GM19025 (cell line): ENCODE data around the gene RUVBL1.
A peak's percentile ranks its signal among the peaks of the same experiment; 100 is the strongest.

Experiments used
- ATAC-seq: cut with Tn5 transposase; IDR thresholded peaks from one replicate; pipeline ENCODE4 v1.9.1; 2021; ENCODE audit warnings: mild to moderate bottlenecking, low read depth, moderate library complexity; ENCODE audit not compliant: unreplicated experiment

RUVBL1 gene

DNA sequence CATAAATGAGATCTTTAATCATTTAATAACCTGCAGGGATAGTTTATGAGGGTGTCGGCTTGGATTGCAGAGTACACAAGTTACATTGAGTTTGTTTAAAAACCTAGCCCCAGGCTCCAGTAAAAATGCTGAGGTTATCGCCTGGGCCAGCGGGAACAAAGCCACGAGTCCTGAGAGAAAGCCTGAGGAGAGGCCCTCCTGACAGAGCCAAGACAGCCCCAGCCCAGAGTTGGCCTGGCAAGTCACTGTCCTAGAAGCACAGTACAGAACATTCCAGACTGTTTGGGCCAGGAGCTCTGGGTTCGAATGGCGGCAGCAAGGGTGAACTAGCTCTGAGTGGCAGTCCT is 39.0 kb downstream of the RUVBL1 start:
- no peak for ATAC-seq

GRCh38 chr3:128083980-128084674 is 39.5 kb downstream of the RUVBL1 start:
- ATAC-seq, result no peak

GRCh38 chr3:128083396-128083795 is 40.2 kb downstream of the RUVBL1 start:
- no peak for ATAC-seq

DNA sequence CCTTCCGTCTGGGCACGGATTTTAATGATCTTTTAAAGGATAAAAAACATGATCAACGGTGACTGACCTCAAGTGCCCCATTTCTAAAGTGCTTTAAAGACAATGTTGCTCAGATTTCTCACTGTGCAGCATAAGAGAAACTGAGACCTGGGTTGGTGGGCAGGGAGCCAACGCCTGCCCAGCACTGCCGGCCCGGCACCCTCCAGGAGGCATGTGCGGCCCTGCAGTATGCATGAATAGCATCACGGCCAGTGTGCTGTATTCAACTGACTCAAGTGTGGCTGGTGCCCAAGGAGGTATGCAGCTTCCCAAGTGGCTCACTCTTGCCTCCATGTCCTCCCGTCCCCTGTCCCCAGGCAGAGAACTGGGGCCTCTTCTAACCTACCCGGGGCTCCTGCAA is 41.1 kb downstream of the RUVBL1 start:
- no peak for ATAC-seq

DNA sequence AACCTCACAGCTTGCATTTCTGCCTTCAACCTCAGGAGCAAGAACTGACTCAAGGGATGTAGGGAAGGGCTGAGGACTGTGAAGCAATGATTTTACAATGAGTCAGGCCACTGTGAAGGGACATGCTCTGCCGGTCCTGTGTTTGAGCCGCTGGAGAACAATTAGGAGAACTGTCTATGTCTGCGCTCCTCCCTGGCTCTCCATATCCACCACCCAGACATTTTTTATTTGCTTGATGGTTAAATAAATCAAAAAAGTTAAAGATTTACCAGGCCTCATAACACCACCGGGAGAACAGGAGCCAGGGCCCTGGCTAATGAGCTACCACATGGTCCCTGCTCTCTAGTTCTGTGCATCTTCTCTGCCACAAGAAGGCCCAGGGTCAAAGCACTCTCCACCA is 41.8 kb downstream of the RUVBL1 start:
- ATAC-seq, result no peak

- ATAC-seq, result no peak
Measured at GRCh38 chr3:128081226-128081625, 42.4 kb downstream of the RUVBL1 start.

GRCh38 chr3:128080323-128081080 is 43.1 kb downstream of the RUVBL1 start:
- no peak for ATAC-seq

GRCh38 chr3:128079823-128080222 is 43.8 kb downstream of the RUVBL1 start:
- ATAC-seq, result no peak

DNA sequence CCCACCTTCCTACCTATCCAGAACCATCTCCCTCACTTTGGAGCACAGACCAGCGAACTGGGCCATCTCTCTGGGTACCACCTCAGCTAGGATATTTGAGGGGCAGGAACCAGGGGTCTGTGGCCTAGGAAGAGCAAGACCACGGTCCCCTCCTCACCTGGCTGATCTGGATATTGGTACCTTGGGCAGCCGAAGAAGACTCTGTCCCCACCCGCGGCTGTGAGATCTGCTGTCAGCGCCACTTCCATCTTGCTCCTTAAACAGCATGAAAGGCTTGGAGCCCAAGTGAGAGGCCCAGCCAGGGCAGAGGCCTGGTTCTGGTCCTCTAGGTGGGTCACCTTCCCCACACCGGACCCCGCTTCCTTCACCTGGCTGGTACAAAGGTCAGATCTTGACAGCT is 44.7 kb downstream of the RUVBL1 start:
- ATAC-seq, result no peak

DNA sequence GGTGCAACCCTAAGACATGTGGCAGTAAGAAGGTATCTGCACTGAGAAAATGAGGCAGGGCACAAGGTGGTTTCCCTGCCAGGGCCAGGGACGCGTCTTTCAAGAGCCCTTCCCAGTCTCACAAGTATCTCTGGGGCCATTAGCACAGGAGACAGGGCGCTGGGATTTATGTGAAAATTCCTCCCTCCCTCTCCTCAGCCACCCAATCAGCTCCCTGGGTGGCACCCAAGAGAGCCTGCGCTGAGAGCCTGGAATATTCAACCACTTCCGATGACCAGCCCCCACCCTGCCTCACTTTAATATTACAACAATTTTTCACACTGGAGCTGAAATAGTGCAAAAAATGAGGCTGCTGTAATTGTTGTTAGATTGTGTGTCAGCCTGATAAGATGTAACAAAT is 45.3 kb downstream of the RUVBL1 start:
- ATAC-seq, result no peak

DNA sequence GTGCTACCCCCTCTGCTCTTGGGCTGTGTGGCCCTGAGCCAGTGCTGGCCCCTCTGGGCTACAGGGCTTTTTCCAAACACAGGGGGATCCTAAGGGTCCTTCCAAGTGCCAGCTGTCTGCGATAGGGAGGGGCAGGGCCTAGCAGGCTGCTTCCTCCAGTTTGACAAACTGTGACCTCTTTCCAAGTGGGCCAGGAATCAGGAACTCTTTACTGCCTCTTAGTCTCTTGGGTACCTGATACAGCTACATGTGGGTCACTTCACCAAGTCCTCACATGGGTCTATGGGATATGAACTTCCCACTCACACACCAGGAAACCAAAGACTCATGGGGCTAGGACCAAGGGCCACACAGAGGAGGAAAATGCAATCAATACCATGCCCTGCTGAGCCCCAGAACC is 45.9 kb downstream of the RUVBL1 start:
- ATAC-seq, result no peak

DNA sequence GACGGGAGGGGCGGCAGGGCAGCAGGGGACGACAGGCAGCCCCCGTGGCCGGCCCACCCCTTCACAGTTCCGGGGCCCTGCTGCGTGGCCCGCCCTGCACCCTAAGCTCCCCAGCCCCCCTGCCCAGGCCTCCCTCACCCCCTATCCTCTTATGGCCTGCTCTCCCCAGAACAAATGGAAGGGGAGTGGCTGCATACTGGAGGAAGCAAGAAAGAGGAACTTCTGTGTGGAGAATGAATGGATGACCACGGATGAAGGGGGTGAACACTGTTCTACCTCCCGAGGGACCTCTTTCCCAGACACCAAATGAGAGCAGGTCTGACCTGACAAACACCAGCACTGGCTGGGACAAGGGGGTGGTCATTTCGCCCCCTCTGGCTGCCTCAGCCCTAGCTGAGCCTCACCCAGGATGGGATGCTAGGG is 46.4 kb downstream of the RUVBL1 start:
- ATAC-seq, result no peak

DNA sequence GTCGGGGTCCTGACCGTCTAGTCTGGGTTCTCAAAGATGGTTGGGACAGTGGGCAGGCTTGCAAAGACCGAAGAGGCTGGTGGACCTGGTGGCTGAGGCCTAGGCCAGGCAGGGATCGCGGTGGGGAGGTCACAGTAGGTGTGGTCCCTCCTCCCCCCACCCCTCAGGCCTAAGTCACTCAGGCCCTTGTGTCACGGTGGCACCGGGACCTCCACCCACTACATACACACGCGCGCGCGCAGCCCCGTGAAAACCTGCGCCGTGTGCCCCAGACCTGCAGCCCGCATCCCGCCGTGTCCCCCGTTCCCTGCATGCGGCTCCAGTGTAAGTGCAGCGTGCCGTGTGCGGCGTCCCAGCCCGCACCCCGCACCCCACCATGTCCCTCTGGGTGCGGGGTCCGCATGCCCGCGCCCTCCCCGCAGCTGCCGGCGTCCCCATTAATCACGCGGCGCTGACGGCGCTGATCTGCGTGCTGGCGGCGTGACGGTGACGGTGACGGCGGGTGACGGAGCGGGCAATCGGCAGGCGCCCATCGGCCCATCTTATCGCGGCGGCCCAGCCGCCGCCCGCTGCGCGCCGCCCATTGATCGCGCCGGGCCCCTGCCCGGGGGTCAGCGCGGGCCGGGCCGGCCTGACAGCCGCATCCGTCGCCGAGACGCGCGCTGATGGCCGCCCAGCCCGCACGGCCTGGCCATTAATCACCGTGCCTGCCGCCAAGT is 47.0 kb downstream of the RUVBL1 start:
- no peak for ATAC-seq

DNA sequence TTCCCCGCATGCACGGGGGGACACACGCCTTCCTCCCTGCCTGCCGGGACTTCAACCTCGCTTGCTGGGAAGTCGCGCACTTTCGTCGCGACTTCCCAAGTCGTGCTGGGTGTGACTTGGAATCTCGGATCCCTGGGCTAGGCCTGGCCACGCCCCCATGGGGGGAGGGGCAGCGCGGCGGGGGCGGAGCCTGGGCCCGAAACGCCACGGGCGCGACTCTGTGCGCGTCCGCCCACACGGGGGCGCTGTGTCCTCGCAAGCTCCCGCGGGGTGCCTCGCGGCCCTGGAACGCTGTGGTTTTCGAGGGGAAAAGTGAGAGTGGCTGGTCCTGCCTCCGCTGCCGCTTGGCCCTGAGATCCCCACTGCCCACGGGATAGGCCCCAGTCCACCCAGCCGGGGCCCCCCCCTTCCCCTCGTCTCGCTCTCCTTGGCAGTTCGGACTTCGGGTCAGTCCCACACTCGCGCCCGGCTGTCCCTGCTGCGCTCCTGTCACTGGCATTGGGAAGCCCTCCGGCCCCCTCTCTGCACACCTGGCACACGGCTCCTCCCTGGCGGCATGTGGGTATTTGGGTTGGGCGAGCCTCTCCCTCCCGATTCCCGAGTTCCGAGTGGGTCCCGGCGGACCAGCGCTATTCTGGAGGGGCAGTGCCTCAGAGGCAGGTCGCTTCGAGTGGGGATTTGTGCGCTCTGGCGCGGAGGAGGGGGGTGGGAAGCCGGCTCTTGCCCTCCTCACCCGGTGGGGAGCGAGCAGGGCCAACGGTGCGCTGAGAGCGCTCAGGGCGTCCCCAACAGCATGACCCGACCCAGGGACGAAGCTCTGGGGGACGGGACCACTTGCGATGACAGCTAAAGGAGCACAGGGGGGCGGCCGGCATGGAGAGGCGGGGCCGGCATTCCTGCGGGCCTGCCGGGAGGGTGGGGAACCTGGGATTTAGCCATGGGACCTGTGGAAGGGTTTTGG is 47.8 kb downstream of the RUVBL1 start:
- peak; percentile 56 for ATAC-seq

DNA sequence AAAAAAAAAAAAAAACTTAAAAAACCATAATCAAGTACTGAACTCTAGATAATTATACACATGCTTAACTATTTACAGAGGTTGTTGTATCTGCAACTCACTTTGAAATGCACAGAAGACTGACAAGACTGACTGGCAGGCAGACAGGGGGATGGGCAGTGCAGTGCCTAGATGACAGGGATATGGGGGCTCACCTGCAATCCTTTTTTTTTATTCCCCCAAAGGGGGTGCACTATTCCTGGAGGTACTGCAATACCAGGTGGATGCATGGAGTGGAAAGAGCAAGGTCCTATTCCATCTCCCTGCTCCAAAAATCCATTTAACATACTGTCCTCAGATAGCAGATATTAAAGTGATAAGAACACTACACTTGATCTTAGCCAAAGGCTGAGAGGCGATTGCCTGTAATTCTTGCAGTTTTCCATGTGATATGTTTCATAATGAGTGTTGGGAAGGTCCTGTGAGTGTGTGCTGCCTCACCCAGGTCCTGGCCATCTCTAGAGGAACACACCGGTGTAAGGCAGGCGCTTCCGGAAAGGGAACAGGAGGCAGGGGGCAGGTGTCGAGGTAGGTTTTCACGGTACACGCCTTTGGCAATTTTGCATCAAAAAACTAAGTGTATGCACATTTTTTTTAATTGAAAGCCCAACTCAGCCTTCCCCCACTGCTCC is 48.6 kb downstream of the RUVBL1 start:
- no peak for ATAC-seq

GRCh38 chr3:128073807-128074206 is 49.8 kb downstream of the RUVBL1 start:
- ATAC-seq, result no peak

- no peak for ATAC-seq
Measured at GRCh38 chr3:128073185-128073725, 50.4 kb downstream of the RUVBL1 start.

DNA sequence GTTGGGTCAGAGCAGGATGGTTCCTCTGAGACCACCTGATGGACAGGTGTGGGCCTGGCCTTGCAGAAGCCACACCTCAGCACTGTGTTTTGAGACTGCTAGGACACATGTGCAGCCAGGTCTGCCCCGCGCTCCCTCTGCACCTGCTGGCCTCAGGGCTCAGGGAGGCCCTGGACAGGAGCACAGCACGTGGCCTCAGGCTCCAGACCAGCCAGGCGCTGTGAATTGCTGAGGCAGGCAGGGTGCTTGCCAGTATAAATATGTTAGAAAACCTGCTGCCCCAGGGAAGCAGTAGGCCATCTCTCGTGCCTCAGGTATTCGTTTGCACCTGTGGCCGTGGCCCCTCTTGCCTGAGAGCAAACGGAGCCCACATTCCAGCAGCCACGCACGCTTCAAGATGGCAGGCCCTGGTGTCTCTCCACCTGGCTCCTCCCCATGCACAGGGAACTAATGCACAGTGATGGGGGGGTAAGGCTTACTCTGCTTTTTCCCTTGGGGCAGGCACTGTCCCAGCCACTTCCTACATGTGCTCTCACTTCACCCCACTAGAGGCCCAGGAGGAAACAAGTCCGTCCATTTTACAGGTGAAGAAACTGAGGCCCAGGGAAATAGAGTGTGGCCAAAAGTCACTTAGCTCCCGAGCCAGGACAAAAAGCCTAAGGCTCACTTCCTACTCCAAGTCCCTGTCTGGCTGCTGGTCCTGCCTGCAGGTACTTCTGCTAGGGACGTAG is 51.0 kb downstream of the RUVBL1 start:
- ATAC-seq, result no peak
